Neural progenitor cell (in vitro differentiated cells): ENCODE measurements around the gene TRAF3. TPM values are rescaled to one million over a fixed set of nuclear protein-coding genes. Genes with fewer than 3 reads are reported as not detected.
"Not testable (repeated sequence)": the region's sequence is repeated elsewhere in the genome, so short reads cannot be mapped to it uniquely, and the experiment has no call there.

Experiments used
- DNase-seq: peaks from one replicate; pipeline ENCODE4 v3.0.0-alpha.2; 2016; ENCODE audit warnings: low spot score
- H2AFZ ChIP-seq: fragments of 200-600 bp; sonication (generic); replicated peaks from 2 replicates; pipeline ENCODE4 v1.6.1; 2016; ENCODE audit warnings: antibody characterized with exemption
- H3F3A ChIP-seq: fragments of 200-600 bp; sonication (generic); 2 replicates; pipeline ENCODE4 v1.6.1; 2016; ENCODE audit warnings: antibody characterized with exemption, low read depth
- H3K27ac ChIP-seq: fragments of 200-600 bp; sonication (generic); 2 replicates; pipeline ENCODE4 v1.5.1; 2016; ENCODE audit warnings: mild to moderate bottlenecking
- H3K27me3 ChIP-seq: fragments of 200-600 bp; sonication (generic); 2 replicates; pipeline ENCODE4 v1.6.1; 2016; ENCODE audit warnings: mild to moderate bottlenecking, moderate library complexity
- H3K36me3 ChIP-seq: fragments of 200-600 bp; sonication (generic); 2 replicates; pipeline ENCODE4 v1.5.1; 2016
- H3K4me1 ChIP-seq: fragments of 200-600 bp; sonication (generic); 2 replicates; pipeline ENCODE4 v1.6.1; 2016; ENCODE audit warnings: mixed run types
- H3K4me2 ChIP-seq: fragments of 200-600 bp; sonication (generic); 2 replicates; pipeline ENCODE4 v1.6.1; 2016
- H3K4me3 ChIP-seq: fragments of 200-600 bp; sonication (generic); 2 replicates; pipeline ENCODE4 v1.5.1; 2016
- H3K79me2 ChIP-seq: fragments of 200-600 bp; sonication (generic); 2 replicates; pipeline ENCODE4 v1.6.1; 2016; ENCODE audit warnings: low read depth
- H3K9ac ChIP-seq: fragments of 200-600 bp; sonication (generic); 2 replicates; pipeline ENCODE4 v1.6.1; 2016
- H3K9me3 ChIP-seq: fragments of 200-600 bp; sonication (generic); 2 replicates; pipeline ENCODE4 v1.5.1; 2016; ENCODE audit warnings: low read depth
- H4K20me1 ChIP-seq: fragments of 200-600 bp; sonication (generic); 2 replicates; pipeline ENCODE4 v1.6.1; 2016; ENCODE audit warnings: low read depth
- H3K27ac Mint-ChIP-seq: 3 replicates; pipeline ENCODE4 v1.8.0; 2021; ENCODE audit warnings: mixed read lengths
- H3K27me3 Mint-ChIP-seq: 2 replicates; pipeline ENCODE4 v1.8.0; 2022; ENCODE audit warnings: low read depth, mild to moderate bottlenecking, inconsistent platforms, moderate library complexity, mixed read lengths; ENCODE audit not compliant: insufficient read depth
- H3K36me3 Mint-ChIP-seq: 3 replicates; pipeline ENCODE4 v1.8.0; 2021; ENCODE audit warnings: mixed read lengths
- H3K4me1 Mint-ChIP-seq: 3 replicates; pipeline ENCODE4 v1.8.0; 2021; ENCODE audit warnings: mixed read lengths
- H3K4me3 Mint-ChIP-seq: 3 replicates; pipeline ENCODE4 v1.8.0; 2021; ENCODE audit warnings: mild to moderate bottlenecking, moderate library complexity, mixed read lengths
- H3K9me3 Mint-ChIP-seq: 3 replicates; pipeline ENCODE4 v1.8.0; 2020; ENCODE audit warnings: mixed read lengths
- CTCF ChIP-seq: fragments of 200-600 bp; sonication (generic); IDR thresholded peaks from 2 replicates; pipeline ENCODE4 v1.5.1; 2017; ENCODE audit warnings: antibody characterized with exemption, mild to moderate bottlenecking
- EZH2 ChIP-seq: fragments of 200-600 bp; sonication (generic); IDR thresholded peaks from 2 replicates; pipeline ENCODE4 v1.6.1; 2017; ENCODE audit warnings: antibody characterized with exemption, mild to moderate bottlenecking, moderate library complexity
- EZH2phosphoT487 ChIP-seq: fragments of 200-600 bp; sonication (generic); IDR thresholded peaks from 2 replicates; pipeline ENCODE4 v1.6.1; 2017; ENCODE audit warnings: antibody characterized with exemption
- total RNA-seq: library from RNA; depleted of rRNA; stranded (reverse); fragments of >200 nt; gene quantifications from 2 replicates; pipeline ENCODE4 v1.2.3, GENCODE V29; 2015; ENCODE audit warnings: low replicate concordance

The TRAF3 gene
- total RNA-seq, 1 donor from 2014 or later: 18.1 TPM

GRCh38 chr14:102764220-102764671 lies 13.0 kb upstream of the TRAF3 start:
- Mint-ChIP-seq H3K9me3 (no peaks in the 10 kb centered on the region), H3K4me1 (peaks cover 9% of the 10 kb centered on the region), H3K36me3 (no peaks in the 10 kb centered on the region), H3K27ac (no peak overlapping the region), H3K27me3 (peaks cover 9% of the 10 kb centered on the region), H3K4me3 (no peak overlapping the region)
- H2AFZ ChIP-seq: no peak overlapping the region
- no peak overlapping the region for H3K4me2 ChIP-seq
- no peaks in the 10 kb centered on the region for H3K4me1 ChIP-seq
- H3K79me2 ChIP-seq: no peaks in the 10 kb centered on the region
- H3F3A ChIP-seq: no peaks in the 10 kb centered on the region
- no peaks in the 10 kb centered on the region for H4K20me1 ChIP-seq
- H3K9me3 ChIP-seq: no peaks in the 10 kb centered on the region
- no peak for DNase-seq
- no peaks in the 10 kb centered on the region for H3K27me3 ChIP-seq
- H3K36me3 ChIP-seq: no peaks in the 10 kb centered on the region
- no peak overlapping the region for H3K27ac ChIP-seq
- TF ChIP-seq EZH2phosphoT487: no peak
- TF ChIP-seq CTCF: no peak
- TF ChIP-seq EZH2: no peak
- H3K4me3 ChIP-seq: no peak overlapping the region
- H3K9ac ChIP-seq: no peak overlapping the region

- H3K36me3 ChIP-seq, H3K4me3 ChIP-seq, H3K27ac Mint-ChIP-seq, H3K4me1 ChIP-seq, H3K9me3 ChIP-seq, H3K9me3 Mint-ChIP-seq, H3K79me2 ChIP-seq, H3K4me1 Mint-ChIP-seq, H4K20me1 ChIP-seq, H2AFZ ChIP-seq, H3K9ac ChIP-seq, H3K36me3 Mint-ChIP-seq, H3K4me3 Mint-ChIP-seq, H3F3A ChIP-seq, H3K4me2 ChIP-seq, H3K27me3 ChIP-seq, H3K27me3 Mint-ChIP-seq, DNase-seq, H3K27ac ChIP-seq: not testable (repeated sequence)
Observed at GRCh38 chr14:102765770-102766169, 11.5 kb upstream of the TRAF3 start.

GRCh38 chr14:102768223-102769048 lies 8.8 kb upstream of the TRAF3 start:
- H3F3A ChIP-seq: no peaks in the 10 kb centered on the region
- no peaks in the 10 kb centered on the region for H3K36me3 ChIP-seq
- TF ChIP-seq EZH2 (no peak), EZH2phosphoT487 (no peak), CTCF (no peak)
- Mint-ChIP-seq H3K27ac (no peak overlapping the region), H3K9me3 (no peaks in the 10 kb centered on the region), H3K4me1 (peaks cover 15% of the 10 kb centered on the region), H3K4me3 (no peak overlapping the region), H3K27me3 (peaks cover 4% of the 10 kb centered on the region), H3K36me3 (no peaks in the 10 kb centered on the region)
- no peaks in the 10 kb centered on the region for H3K79me2 ChIP-seq
- H3K4me1 ChIP-seq: peaks cover 7% of the 10 kb centered on the region
- no peak overlapping the region for H3K9ac ChIP-seq
- H4K20me1 ChIP-seq: no peaks in the 10 kb centered on the region
- H3K4me3 ChIP-seq: no peak overlapping the region
- no peak overlapping the region for H2AFZ ChIP-seq
- H3K9me3 ChIP-seq: no peaks in the 10 kb centered on the region
- no peaks in the 10 kb centered on the region for H3K27me3 ChIP-seq
- no peak overlapping the region for H3K27ac ChIP-seq
- no peak for DNase-seq
- no peak overlapping the region for H3K4me2 ChIP-seq

GRCh38 chr14:102769049-102769327 lies 8.3 kb upstream of the TRAF3 start:
- H3K27me3 ChIP-seq: no peaks in the 10 kb centered on the region
- H4K20me1 ChIP-seq: no peaks in the 10 kb centered on the region
- DNase-seq: no peak
- H3K4me1 Mint-ChIP-seq: peaks cover 17% of the 10 kb centered on the region
- no peaks in the 10 kb centered on the region for H3F3A ChIP-seq
- H3K36me3 ChIP-seq: no peaks in the 10 kb centered on the region
- H3K4me3 ChIP-seq: no peak overlapping the region
- no peaks in the 10 kb centered on the region for H3K9me3 Mint-ChIP-seq
- no peaks in the 10 kb centered on the region for H3K36me3 Mint-ChIP-seq
- H3K4me3 Mint-ChIP-seq: no peak overlapping the region
- H3K9me3 ChIP-seq: no peaks in the 10 kb centered on the region
- no peak overlapping the region for H3K27ac ChIP-seq
- no peaks in the 10 kb centered on the region for H3K79me2 ChIP-seq
- H3K4me2 ChIP-seq: no peak overlapping the region
- H3K27ac Mint-ChIP-seq: no peak overlapping the region
- peaks cover 7% of the 10 kb centered on the region for H3K4me1 ChIP-seq
- peaks cover 3% of the 10 kb centered on the region for H3K27me3 Mint-ChIP-seq
- H2AFZ ChIP-seq: no peak overlapping the region
- TF ChIP-seq EZH2phosphoT487 (no peak), EZH2 (no peak), CTCF (no peak)
- no peak overlapping the region for H3K9ac ChIP-seq
